Upper lobe of right lung (tissue), 1 donor: ENCODE results near the gene KNDC1. TPM values are rescaled to one million over a fixed set of nuclear protein-coding genes. Genes with fewer than 3 reads are reported as not detected.

Experiments used
- ATAC-seq: fragments of 200-7000 bp; cut with Tn5 transposase; one replicate; pipeline ENCODE4 v1.9.1; 2020; ENCODE audit warnings: mild to moderate bottlenecking, moderate library complexity
- DNase-seq: peaks from one replicate; pipeline ENCODE4 v3.0.0-alpha.2; 2020
- H3K27ac ChIP-seq: fragments of 200-600 bp; one replicate; pipeline ENCODE4 v1.8.0; 2022
- H3K27me3 ChIP-seq: fragments of 200-600 bp; one replicate; pipeline ENCODE4 v1.8.0; 2022; ENCODE audit warnings: mild to moderate bottlenecking
- H3K36me3 ChIP-seq: fragments of 200-600 bp; one replicate; pipeline ENCODE4 v1.8.0; 2022
- H3K4me1 ChIP-seq: fragments of 200-600 bp; one replicate; pipeline ENCODE4 v1.8.0; 2022
- H3K4me3 ChIP-seq: fragments of 200-600 bp; one replicate; pipeline ENCODE4 v1.8.0; 2022; ENCODE audit warnings: mild to moderate bottlenecking
- H3K9me3 ChIP-seq: fragments of 200-600 bp; one replicate; pipeline ENCODE4 v1.8.0; 2022
- CTCF ChIP-seq: fragments of 200-600 bp; IDR thresholded peaks from one replicate; pipeline ENCODE4 v1.8.0; 2022; ENCODE audit warnings: antibody characterized with exemption
- intact Hi-C: fragments of 100-400 bp; cut with DNase I; formaldehyde crosslinking; loops from one replicate; pipeline ENCODE4 v1.11.0; 2022
- total RNA-seq: library from RNA; stranded (reverse); fragmentation: NEBNext Ultra II Directional; extraction: Animal tissue kit (Norgen Biotek cat#: 25700); gene quantifications from one replicate; pipeline ENCODE4 v1.2.1, GENCODE V29; 2021
- donor health status: DM: no; HTN: yes; CAD: no; lungs with severe emphysema.

Gene KNDC1
- total RNA-seq, 1 donor from 2014 or later: 14.3 TPM

- H3K4me3 ChIP-seq: no peak overlapping the region
- no peak for ATAC-seq
- H3K27ac ChIP-seq: no peak overlapping the region
- H3K36me3 ChIP-seq: no peaks in the 10 kb centered on the region
- no peaks in the 10 kb centered on the region for H3K27me3 ChIP-seq
- peaks cover 10% of the 10 kb centered on the region for H3K4me1 ChIP-seq
- no peaks in the 10 kb centered on the region for H3K9me3 ChIP-seq
- no peak for TF ChIP-seq CTCF
- DNase-seq: no peak
- intact Hi-C loops: no loop called here
These were observed 107.3 kb downstream of the KNDC1 start for GRCh38 chr10:133267293-133267692.

GRCh38 chr10:133267829-133268228 is 107.8 kb downstream of the KNDC1 start:
- TF ChIP-seq CTCF: no peak
- intact Hi-C loops: no loop called here
- Histone ChIP-seq H3K36me3 (no peaks in the 10 kb centered on the region), H3K4me1 (peaks cover 5% of the 10 kb centered on the region), H3K27me3 (no peaks in the 10 kb centered on the region), H3K9me3 (no peaks in the 10 kb centered on the region), H3K27ac (no peak overlapping the region), H3K4me3 (no peak overlapping the region)
- ATAC-seq (no peak), DNase-seq (no peak)

- no peak for TF ChIP-seq CTCF
- no peak overlapping the region for H3K27ac ChIP-seq
- H3K36me3 ChIP-seq: no peaks in the 10 kb centered on the region
- no peaks in the 10 kb centered on the region for H3K9me3 ChIP-seq
- no peak for DNase-seq
- H3K4me3 ChIP-seq: no peak overlapping the region
- peaks cover 3% of the 10 kb centered on the region for H3K4me1 ChIP-seq
- intact Hi-C loops: no loop called here
- no peaks in the 10 kb centered on the region for H3K27me3 ChIP-seq
- no peak for ATAC-seq
These were observed 108.5 kb downstream of the KNDC1 start for GRCh38 chr10:133268532-133268931.

- ATAC-seq: no peak
- Histone ChIP-seq H3K36me3 (no peaks in the 10 kb centered on the region), H3K9me3 (no peaks in the 10 kb centered on the region), H3K27ac (no peak overlapping the region), H3K27me3 (no peaks in the 10 kb centered on the region), H3K4me1 (no peaks in the 10 kb centered on the region), H3K4me3 (no peak overlapping the region)
- TF ChIP-seq CTCF: no peak
- no peak for DNase-seq
- intact Hi-C loops: no loop called here
These were observed 109.3 kb downstream of the KNDC1 start for GRCh38 chr10:133269367-133269766.

GRCh38 chr10:133270204-133270603 is 110.2 kb downstream of the KNDC1 start:
- H3K9me3 ChIP-seq: no peaks in the 10 kb centered on the region
- H3K27me3 ChIP-seq: no peaks in the 10 kb centered on the region
- H3K27ac ChIP-seq: no peak overlapping the region
- no peak for TF ChIP-seq CTCF
- no peak for ATAC-seq
- DNase-seq: no peak
- no peak overlapping the region for H3K4me3 ChIP-seq
- H3K4me1 ChIP-seq: peaks cover 6% of the 10 kb centered on the region
- no peaks in the 10 kb centered on the region for H3K36me3 ChIP-seq
- intact Hi-C loops: no loop called here

- H3K36me3 ChIP-seq: no peaks in the 10 kb centered on the region
- no peak for DNase-seq
- ATAC-seq: no peak
These were observed 110.8 kb downstream of the KNDC1 start for GRCh38 chr10:133270773-133271297.

More at GRCh38 chr10:133270773-133271297, 110.8 kb downstream of the KNDC1 start:
- H3K27ac ChIP-seq: no peak overlapping the region
- no peaks in the 10 kb centered on the region for H3K27me3 ChIP-seq
- peaks cover 7% of the 10 kb centered on the region for H3K4me1 ChIP-seq
- no peak for TF ChIP-seq CTCF
- H3K9me3 ChIP-seq: no peaks in the 10 kb centered on the region
- no peak overlapping the region for H3K4me3 ChIP-seq
- intact Hi-C loops: no loop called here
